GM12878 (cell line): ENCODE data around the gene GABBR2. TPM values are rescaled to one million over a fixed set of nuclear protein-coding genes. Genes with fewer than 3 reads are reported as not detected.

Experiments used
- ATAC-seq: fragments of 200-7000 bp; cut with Tn5 transposase; 3 replicates; pipeline ENCODE4 v1.9.1; 2020; ENCODE audit warnings: mild to moderate bottlenecking, moderate library complexity
- BruUV-seq: library from RNA; stranded (reverse); fragments of 400-500 nt; replicated peaks from 2 replicates; lab custom pipeline; 2021; lab: Mats Ljungman, UMichigan
- CTCF ChIA-PET: fragments of 300-600 bp; sonication (Branson Sonifier 250); formaldehyde crosslinking; extraction: SDS; loops from one replicate; lab custom pipeline; 2021; ENCODE audit warnings: inconsistent platforms; lab: Yijun Ruan, JAX
- POLR2A ChIA-PET: fragments of 350-600 bp; formaldehyde crosslinking; extraction: SDS; loops from one replicate; lab custom pipeline; 2021; ENCODE audit warnings: inconsistent platforms; lab: Charles Lee
- RAD21 ChIA-PET: fragments of 300-600 bp; sonication (Branson Sonifier 250); formaldehyde crosslinking; loops from one replicate; lab custom pipeline; 2023; ENCODE audit warnings: antibody characterized with exemption; ENCODE audit not compliant: unreplicated experiment; lab: Charles Lee
- SMC1A ChIA-PET: fragments of 300-600 bp; sonication (Branson Sonifier 250); formaldehyde crosslinking; loops from one replicate; lab custom pipeline; 2023; ENCODE audit not compliant: unreplicated experiment, uncharacterized antibody; lab: Charles Lee
- DNase-seq: peaks from one replicate; pipeline ENCODE4 v3.0.0-alpha.2; 2011; ENCODE audit warnings: low read depth, low spot score
- FAIRE-seq: peaks from 3 replicates; lab custom pipeline; 2011; peaks lifted over from hg19 to GRCh38; lab: Jason Lieb, UNC
- H2AFZ ChIP-seq: 2 replicates; pipeline ENCODE4 v1.6.0; 2011; ENCODE audit warnings: low read depth, low read length, control low read depth; ENCODE audit not compliant: control insufficient read depth
- H3K27ac ChIP-seq: 2 replicates; pipeline ENCODE4 v1.5.1; 2011; ENCODE audit warnings: control low read depth; ENCODE audit not compliant: control insufficient read depth, insufficient read depth
- H3K27me3 ChIP-seq, 2 experiments: replicated peaks in 1 of 2; 2 replicates each; pipeline versions ENCODE4 v1.6.0 to v1.6.1; 2011; ENCODE audit warnings: low read length in 1 of 2; ENCODE audit not compliant: control insufficient read depth in 2 of 2, insufficient read depth in 2 of 2
- H3K36me3 ChIP-seq, 2 experiments: 2 replicates each; pipeline ENCODE4 v1.5.1; 2011; ENCODE audit warnings: low read length in 1 of 2; ENCODE audit not compliant: control insufficient read depth in 2 of 2, insufficient read depth in 2 of 2
- H3K4me1 ChIP-seq: 2 replicates; pipeline ENCODE4 v1.6.1; 2011; ENCODE audit warnings: mild to moderate bottlenecking, low read length, moderate library complexity, mixed read lengths; ENCODE audit not compliant: control insufficient read depth, insufficient read depth
- H3K4me2 ChIP-seq: 2 replicates; pipeline ENCODE4 v1.6.0; 2011; ENCODE audit warnings: control low read depth; ENCODE audit not compliant: control insufficient read depth, insufficient read depth
- H3K4me3 ChIP-seq: fragments of 200-600 bp; sonication (generic); 2 replicates; pipeline ENCODE4 v1.5.1; 2016
- H3K79me2 ChIP-seq: 2 replicates; pipeline ENCODE4 v1.6.0; 2011; ENCODE audit warnings: low read length; ENCODE audit not compliant: control insufficient read depth, insufficient read depth
- H3K9ac ChIP-seq: 2 replicates; pipeline ENCODE4 v1.8.0; 2011; ENCODE audit warnings: low read length, control low read depth, mixed read lengths; ENCODE audit not compliant: control insufficient read depth, insufficient read depth
- H3K9me3 ChIP-seq: replicated peaks from 3 replicates; pipeline ENCODE4 v1.5.1; 2011; ENCODE audit warnings: mild to moderate bottlenecking, low read length; ENCODE audit not compliant: control insufficient read depth, insufficient read depth
- H4K20me1 ChIP-seq: 2 replicates; pipeline ENCODE4 v1.6.0; 2011; ENCODE audit not compliant: control insufficient read depth, insufficient read depth
- BHLHE40 ChIP-seq, 2 experiments: fragments of 450-650 bp in 1 of 2; IDR thresholded peaks; 2 replicates each; pipeline ENCODE4 v1.6.1; 2011 to 2017; ENCODE audit warnings: low read depth in 2 of 2, borderline replicate concordance in 1 of 2, improper control_type of control experiment in 1 of 2, low read length in 1 of 2, mild to moderate bottlenecking in 1 of 2
- EGR1 ChIP-seq, 2 experiments: IDR thresholded peaks; 1 replicate in 1 of 2; 2 replicates in 1 of 2; pipeline ENCODE4 v1.6.1; 2011 to 2012; ENCODE audit warnings: low read depth in 2 of 2, low read length in 2 of 2, borderline replicate concordance in 1 of 2, mild to moderate bottlenecking in 1 of 2, moderate library complexity in 1 of 2
- KLF5 ChIP-seq: fragments of 450-650 bp; IDR thresholded peaks from 2 replicates; pipeline ENCODE4 v1.6.1; 2014; ENCODE audit warnings: mild to moderate bottlenecking; ENCODE audit not compliant: partially characterized antibody
- RB1 ChIP-seq: fragments of 450-650 bp; formaldehyde crosslinking; IDR thresholded peaks from 2 replicates; pipeline ENCODE4 v1.6.1; 2017; ENCODE audit warnings: mild to moderate bottlenecking, borderline replicate concordance
- RCOR1 ChIP-seq: conservative IDR thresholded peaks from 2 replicates; pipeline ENCODE4 v1.6.1; 2012; ENCODE audit warnings: low read depth, low read length, improper control_type of control experiment
- SUZ12 ChIP-seq: fragments of 200-600 bp; sonication (generic); IDR thresholded peaks from one replicate; pipeline ENCODE4 v1.6.1; 2018; ENCODE audit warnings: antibody characterized with exemption, mild to moderate bottlenecking; ENCODE audit not compliant: unreplicated experiment
- WGBS: methylation state at CpG from one replicate; pipeline ENCODE4 v1.1.6; 2016; ENCODE audit warnings: low lambda C conversion rate; ENCODE audit not compliant: insufficient replicate concordance, insufficient coverage; ENCODE audit errors: missing lambda C conversion rate; 5-methylcytosine and 5-hydroxymethylcytosine counted together
- in situ Hi-C: fragments of 300-500 bp; cut with MboI; formaldehyde crosslinking; loops from 9 replicates; pipeline ENCODE4 v1.14.3; 2018; ENCODE audit warnings: mixed read lengths
- intact Hi-C: fragments of 100-400 bp; cut with micrococcal nuclease; formaldehyde crosslinking; loops from one replicate; pipeline ENCODE4 v1.14.2; 2022; ENCODE audit not compliant: unreplicated experiment
- polyA plus RNA-seq, 11 experiments: library from polyadenylated mRNA; depleted of rRNA in 4 of 11; unstranded in 6 of 11; stranded (reverse) in 5 of 11; fragments of >200 nt; fragmentation: Nextera tagmentation in 4 of 11; fragmentation: Illumina TruSeq in 1 of 11; extraction: Ambion mirVana in 4 of 11; extraction: Trizol in 1 of 11; gene quantifications; 1 replicate in 1 of 11; 2 replicates in 10 of 11; pipeline versions ENCODE4 v1.2.1 to v1.2.3, GENCODE V29; 2011 to 2016; ENCODE audit warnings: inconsistent platforms in 2 of 11, missing spikeins in 2 of 11, low read depth in 1 of 11
- total RNA-seq, 4 experiments: library from RNA; depleted of rRNA in 3 of 4; stranded (reverse); fragments of >200 nt in 3 of 4; fragmentation: Illumina TruSeq in 1 of 4; extraction: Trizol in 1 of 4; gene quantifications; 2 replicates each; pipeline versions ENCODE4 v1.2.1 to v1.2.3, GENCODE V29; 2013 to 2021
- TF ChIP-seq, protein P1 (sequence below): fragments of 450-650 bp; IDR thresholded peaks from 2 replicates; pipeline ENCODE4 v1.6.1; 2014; ENCODE audit warnings: mild to moderate bottlenecking
- TF ChIP-seq, protein P2 (sequence below): IDR thresholded peaks from 2 replicates; pipeline ENCODE4 v1.6.1; 2011; ENCODE audit warnings: borderline replicate concordance, low read depth, mild to moderate bottlenecking, moderate library complexity, mixed read lengths, low read length; ENCODE audit not compliant: insufficient read depth; ENCODE audit errors: extremely low read length

GABBR2 gene
- total and polyA plus RNA-seq, 10 of the 15 experiments (the other 5 are each of a cell fraction or from before 2014, with no cell fraction given): 0.02 to 2.2 (median 0.06) TPM; not detected in 2

DNA sequence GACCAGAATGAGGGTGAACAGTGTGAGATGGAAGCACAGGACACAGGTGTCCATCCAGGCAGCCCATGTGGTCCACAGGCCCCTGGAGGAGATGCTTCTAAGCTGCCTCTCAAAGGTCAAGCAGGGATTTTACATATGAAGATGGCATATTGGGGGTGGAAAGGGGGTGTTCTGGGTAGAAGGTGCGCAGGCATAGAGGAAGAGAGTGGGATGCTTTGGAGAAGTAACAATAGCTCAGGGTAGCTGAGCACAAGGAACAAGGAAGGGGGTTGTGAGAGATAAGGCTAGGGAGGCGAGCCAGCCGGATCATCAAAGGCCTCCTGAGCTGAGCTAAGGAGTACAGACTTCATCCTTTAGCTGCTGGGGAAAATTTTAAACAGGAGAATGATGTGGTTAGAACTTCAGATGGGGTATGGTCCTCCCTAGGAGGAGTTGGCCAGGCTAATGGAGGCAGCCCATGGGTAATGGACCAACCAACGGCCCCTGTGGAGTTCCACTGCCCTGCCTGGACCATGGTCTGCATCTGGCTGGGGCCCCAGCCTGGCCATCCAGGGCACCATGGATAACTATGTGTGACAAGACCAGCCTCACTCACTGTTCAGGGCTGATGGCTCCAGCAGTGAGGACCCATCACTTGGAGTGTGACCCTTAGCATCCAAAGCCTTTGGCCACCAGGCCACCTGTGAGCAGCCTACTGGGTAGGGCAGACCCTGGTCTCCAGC, 366.5 kb downstream of the GABBR2 start:
- no peaks in the 10 kb centered on the region for H3K36me3 ChIP-seq
- ChIA-PET CTCF (interaction anchor here (0.5 kb wide), 1 partner anchor 60 kb away, joined by 3 read pairs; no protein-coding TSS in a partner anchor), SMC1A (no interaction called here), POLR2A (no interaction called here), RAD21 (no interaction called here)
- H3K79me2 ChIP-seq: no peaks in the 10 kb centered on the region
- no peak overlapping the region for H3K4me2 ChIP-seq
- no peak overlapping the region for H3K9ac ChIP-seq
- intact Hi-C loops: no loop called here
- H3K4me3 ChIP-seq: no peak overlapping the region
- in situ Hi-C loops: no loop called here
- BruUV-seq: no TSS peak
- no peaks in the 10 kb centered on the region for H3K4me1 ChIP-seq
- H2AFZ ChIP-seq: no peak overlapping the region
- DNase-seq (no peak), ATAC-seq (no peak), FAIRE-seq (no peak)
- H4K20me1 ChIP-seq: no peaks in the 10 kb centered on the region
- 20% methylated on average over 4 of the region's 4 CpGs for WGBS
- TF ChIP-seq RCOR1 (no peak), SUZ12 (no peak), BHLHE40 (IDR thresholded peaks at IDR 0.05; ENCODE audit: borderline replicate concordance in 1 of 2, low read depth in 2 of 2, low read length in 1 of 2) (no peak), RB1 (no peak), KLF5 (no peak), EGR1 (IDR thresholded peaks at IDR 0.05; ENCODE audit: borderline replicate concordance in 1 of 2, low read depth in 2 of 2, low read length in 2 of 2) (no peak)
- TF ChIP-seq, protein P1, sequence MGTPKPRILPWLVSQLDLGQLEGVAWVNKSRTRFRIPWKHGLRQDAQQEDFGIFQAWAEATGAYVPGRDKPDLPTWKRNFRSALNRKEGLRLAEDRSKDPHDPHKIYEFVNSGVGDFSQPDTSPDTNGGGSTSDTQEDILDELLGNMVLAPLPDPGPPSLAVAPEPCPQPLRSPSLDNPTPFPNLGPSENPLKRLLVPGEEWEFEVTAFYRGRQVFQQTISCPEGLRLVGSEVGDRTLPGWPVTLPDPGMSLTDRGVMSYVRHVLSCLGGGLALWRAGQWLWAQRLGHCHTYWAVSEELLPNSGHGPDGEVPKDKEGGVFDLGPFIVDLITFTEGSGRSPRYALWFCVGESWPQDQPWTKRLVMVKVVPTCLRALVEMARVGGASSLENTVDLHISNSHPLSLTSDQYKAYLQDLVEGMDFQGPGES: no peak
- TF ChIP-seq, protein P2, sequence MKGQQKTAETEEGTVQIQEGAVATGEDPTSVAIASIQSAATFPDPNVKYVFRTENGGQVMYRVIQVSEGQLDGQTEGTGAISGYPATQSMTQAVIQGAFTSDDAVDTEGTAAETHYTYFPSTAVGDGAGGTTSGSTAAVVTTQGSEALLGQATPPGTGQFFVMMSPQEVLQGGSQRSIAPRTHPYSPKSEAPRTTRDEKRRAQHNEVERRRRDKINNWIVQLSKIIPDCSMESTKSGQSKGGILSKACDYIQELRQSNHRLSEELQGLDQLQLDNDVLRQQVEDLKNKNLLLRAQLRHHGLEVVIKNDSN: no peak
- peaks cover 3 to 8% of the 10 kb centered on the region in 2 experiments for H3K27me3 ChIP-seq
- no peak overlapping the region for H3K27ac ChIP-seq
- no peaks in the 10 kb centered on the region for H3K9me3 ChIP-seq
